DOHH2 (cell line): Measurements from ENCODE around the gene SOSTDC1.

ENCODE experiments used
- H3F3A ChIP-seq: fragments of 200-600 bp; sonication (generic), shearing (Covaris generic); 2 replicates; pipeline ENCODE4 v1.6.0; 2016; ENCODE audit warnings: antibody characterized with exemption, mild to moderate bottlenecking; ENCODE audit not compliant: control insufficient read depth, insufficient read depth
- H3K27ac ChIP-seq: fragments of 200-600 bp; sonication (generic); 2 replicates; pipeline ENCODE4 v1.5.1; 2014; ENCODE audit warnings: low read depth, mild to moderate bottlenecking, low read length, moderate library complexity
- H3K27me3 ChIP-seq: fragments of 200-600 bp; sonication (generic); 2 replicates; pipeline ENCODE4 v1.6.1; 2014; ENCODE audit warnings: mild to moderate bottlenecking, low read length, mixed read lengths; ENCODE audit not compliant: control insufficient read depth
- H3K36me3 ChIP-seq: fragments of 200-600 bp; sonication (generic); 2 replicates; pipeline ENCODE4 v1.6.1; 2014; ENCODE audit warnings: mild to moderate bottlenecking, low read length, moderate library complexity, mixed read lengths; ENCODE audit not compliant: control insufficient read depth
- H3K4me1 ChIP-seq: fragments of 200-600 bp; sonication (generic); 2 replicates; pipeline ENCODE4 v1.6.1; 2014; ENCODE audit warnings: mild to moderate bottlenecking, low read length, mixed read lengths; ENCODE audit not compliant: control insufficient read depth
- H3K4me2 ChIP-seq: fragments of 200-600 bp; sonication (generic); 2 replicates; pipeline ENCODE4 v1.6.0; 2014; ENCODE audit warnings: mild to moderate bottlenecking, low read length, moderate library complexity
- H3K4me3 ChIP-seq: fragments of 200-600 bp; sonication (generic); 2 replicates; pipeline ENCODE4 v1.5.1; 2014; ENCODE audit warnings: mild to moderate bottlenecking, low read length, mixed read lengths
- H3K79me2 ChIP-seq: fragments of 200-600 bp; sonication (generic); 2 replicates; pipeline ENCODE4 v1.6.1; 2014; ENCODE audit warnings: mild to moderate bottlenecking, low read length, mixed read lengths; ENCODE audit not compliant: control insufficient read depth
- H3K9me2 ChIP-seq: fragments of 200-600 bp; sonication (generic); replicated peaks from 2 replicates; pipeline ENCODE4 v1.6.1; 2014; ENCODE audit warnings: mild to moderate bottlenecking, low read length, mixed read lengths; ENCODE audit not compliant: control insufficient read depth
- H3K9me3 ChIP-seq: fragments of 200-600 bp; sonication (generic); 2 replicates; pipeline ENCODE4 v1.6.1; 2014; ENCODE audit warnings: antibody characterized with exemption, low read length, mixed read lengths; ENCODE audit not compliant: control insufficient read depth, insufficient read depth
- H4K20me1 ChIP-seq: fragments of 200-600 bp; sonication (generic); 2 replicates; pipeline ENCODE4 v1.6.0; 2014; ENCODE audit warnings: low read depth, mild to moderate bottlenecking, antibody characterized with exemption, low read length, moderate library complexity; ENCODE audit not compliant: control insufficient read depth, insufficient read depth
- EZH2phosphoT487 ChIP-seq: fragments of 200-600 bp; sonication (generic); IDR thresholded peaks from 2 replicates; pipeline ENCODE4 v1.6.1; 2017; ENCODE audit warnings: borderline replicate concordance, mild to moderate bottlenecking, antibody characterized with exemption, low read length, moderate library complexity, mixed read lengths
- TF ChIP-seq, protein P1 (sequence below): fragments of 200-600 bp; sonication (generic); IDR thresholded peaks from one replicate; pipeline ENCODE4 v1.5.1; 2014; ENCODE audit warnings: antibody characterized with exemption, mild to moderate bottlenecking, low read depth, low read length; ENCODE audit not compliant: poor library complexity, severe bottlenecking

Gene SOSTDC1

DNA sequence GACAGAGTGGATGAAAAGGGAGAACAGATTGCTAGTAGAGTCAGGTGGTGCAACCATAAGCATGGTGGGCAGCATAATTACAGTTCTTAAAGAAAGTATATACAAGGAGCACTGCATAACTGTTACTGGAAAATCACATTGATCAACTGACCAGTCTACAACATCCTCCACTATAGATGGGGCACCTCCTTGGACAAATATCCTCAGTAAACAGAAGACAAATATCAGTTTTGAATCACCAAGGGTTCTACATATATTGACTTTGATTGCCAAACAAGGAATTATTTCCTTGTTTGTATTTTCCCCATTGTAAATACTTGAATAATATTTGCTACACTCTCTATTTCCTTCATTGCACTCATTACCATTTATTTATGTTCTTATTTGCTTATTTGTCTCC is 26.6 kb downstream of the SOSTDC1 start:
- Histone ChIP-seq H3K36me3 (no peaks in the 10 kb centered on the region), H3K27ac (no peak overlapping the region), H3K9me3 (no peaks in the 10 kb centered on the region), H4K20me1 (no peaks in the 10 kb centered on the region), H3K4me2 (no peak overlapping the region), H3K4me1 (no peaks in the 10 kb centered on the region), H3K4me3 (no peak overlapping the region), H3K79me2 (no peaks in the 10 kb centered on the region), H3K9me2 (no peaks in the 10 kb centered on the region), H3F3A (no peaks in the 10 kb centered on the region), H3K27me3 (no peaks in the 10 kb centered on the region)
- TF ChIP-seq EZH2phosphoT487, result no peak
- TF ChIP-seq, protein P1, sequence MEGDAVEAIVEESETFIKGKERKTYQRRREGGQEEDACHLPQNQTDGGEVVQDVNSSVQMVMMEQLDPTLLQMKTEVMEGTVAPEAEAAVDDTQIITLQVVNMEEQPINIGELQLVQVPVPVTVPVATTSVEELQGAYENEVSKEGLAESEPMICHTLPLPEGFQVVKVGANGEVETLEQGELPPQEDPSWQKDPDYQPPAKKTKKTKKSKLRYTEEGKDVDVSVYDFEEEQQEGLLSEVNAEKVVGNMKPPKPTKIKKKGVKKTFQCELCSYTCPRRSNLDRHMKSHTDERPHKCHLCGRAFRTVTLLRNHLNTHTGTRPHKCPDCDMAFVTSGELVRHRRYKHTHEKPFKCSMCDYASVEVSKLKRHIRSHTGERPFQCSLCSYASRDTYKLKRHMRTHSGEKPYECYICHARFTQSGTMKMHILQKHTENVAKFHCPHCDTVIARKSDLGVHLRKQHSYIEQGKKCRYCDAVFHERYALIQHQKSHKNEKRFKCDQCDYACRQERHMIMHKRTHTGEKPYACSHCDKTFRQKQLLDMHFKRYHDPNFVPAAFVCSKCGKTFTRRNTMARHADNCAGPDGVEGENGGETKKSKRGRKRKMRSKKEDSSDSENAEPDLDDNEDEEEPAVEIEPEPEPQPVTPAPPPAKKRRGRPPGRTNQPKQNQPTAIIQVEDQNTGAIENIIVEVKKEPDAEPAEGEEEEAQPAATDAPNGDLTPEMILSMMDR, result no peak

DNA sequence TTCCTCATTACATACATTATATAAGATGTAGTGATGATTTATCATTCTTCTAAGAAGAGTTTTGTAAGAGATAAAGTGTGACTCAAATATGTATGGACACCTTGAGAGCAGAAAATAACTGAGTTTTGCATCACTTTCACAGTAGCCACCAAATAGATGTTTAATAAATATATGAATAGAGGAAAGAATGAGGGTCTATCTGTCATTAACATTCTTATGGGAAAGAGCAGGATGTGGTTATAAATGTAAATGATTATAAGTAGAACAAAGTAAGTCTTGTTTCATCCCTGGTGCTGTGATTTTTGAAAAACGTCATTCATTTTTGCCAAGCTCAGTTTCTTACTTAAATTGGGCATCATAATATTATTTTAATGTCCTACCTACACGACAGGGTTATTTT is 29.2 kb downstream of the SOSTDC1 start:
- no peaks in the 10 kb centered on the region for H3K9me2 ChIP-seq
- H3K4me3 ChIP-seq, result no peak overlapping the region
- no peak overlapping the region for H3K27ac ChIP-seq
- no peaks in the 10 kb centered on the region for H3K36me3 ChIP-seq
- H4K20me1 ChIP-seq, result no peaks in the 10 kb centered on the region
- H3K27me3 ChIP-seq, result no peaks in the 10 kb centered on the region
- no peak overlapping the region for H3K4me2 ChIP-seq
- H3K4me1 ChIP-seq, result no peaks in the 10 kb centered on the region
- H3K79me2 ChIP-seq, result no peaks in the 10 kb centered on the region
- no peaks in the 10 kb centered on the region for H3F3A ChIP-seq
- H3K9me3 ChIP-seq, result no peaks in the 10 kb centered on the region
- TF ChIP-seq EZH2phosphoT487, result no peak
- TF ChIP-seq, protein P1, result no peak

DNA sequence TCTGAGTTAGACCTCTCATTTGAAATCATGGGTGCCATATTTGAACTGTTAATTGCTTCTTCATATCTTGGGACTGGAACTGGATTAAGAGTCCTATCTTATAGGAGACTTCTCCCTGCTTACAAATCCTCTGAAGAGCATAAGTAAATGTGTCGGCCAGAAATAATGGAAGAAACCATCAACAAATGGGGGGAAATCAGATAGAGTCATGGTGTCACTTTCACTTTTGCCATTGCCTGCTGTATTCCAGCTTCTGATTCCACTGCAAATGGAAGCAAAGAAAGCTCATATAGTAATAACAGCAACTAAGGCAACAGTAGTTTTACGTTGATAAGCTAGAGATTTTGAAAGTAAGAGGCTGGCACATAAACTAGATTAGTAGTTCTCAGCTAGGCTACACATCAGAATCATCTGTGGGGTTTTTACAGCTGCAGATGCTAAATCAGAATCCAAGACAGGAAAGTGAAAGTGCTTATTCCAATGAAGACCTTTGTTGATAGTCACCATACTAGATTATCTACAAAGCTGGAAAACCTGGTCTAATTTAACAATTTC is 31.9 kb downstream of the SOSTDC1 start:
- Histone ChIP-seq H3K27me3 (0 out of 2 replicates have a peak, but pooled peaks cover 3% of the 10 kb centered on the region), H4K20me1 (no peaks in the 10 kb centered on the region), H3K27ac (no peak overlapping the region), H3F3A (no peaks in the 10 kb centered on the region), H3K9me3 (no peaks in the 10 kb centered on the region), H3K4me3 (no peak overlapping the region), H3K79me2 (no peaks in the 10 kb centered on the region), H3K9me2 (no peaks in the 10 kb centered on the region), H3K4me1 (no peaks in the 10 kb centered on the region), H3K36me3 (no peaks in the 10 kb centered on the region), H3K4me2 (no peak overlapping the region)
- TF ChIP-seq EZH2phosphoT487, result no peak
- TF ChIP-seq, protein P1, result no peak
